Tibial nerve (tissue), 3 donors: ENCODE results near the gene SPATA7.

ENCODE experiments used
- POLR2A ChIP-seq, 2 donors: fragments of 450-650 bp; IDR thresholded peaks; one replicate each; pipeline ENCODE4 v1.6.1; 2017; ENCODE audit warnings: antibody characterized with exemption in 2 of 2, mild to moderate bottlenecking in 2 of 2, moderate library complexity in 2 of 2
- TF ChIP-seq, protein P1 (sequence below), 5 experiments: fragments of 200-600 bp in 3 of 5; fragments of 450-650 bp in 2 of 5; sonication (generic) in 3 of 5; IDR thresholded peaks; one replicate each; pipeline ENCODE4 v1.5.1; 2016 to 2019; ENCODE audit warnings: antibody characterized with exemption in 5 of 5, mild to moderate bottlenecking in 3 of 5, moderate library complexity in 2 of 5

GRCh38 chr14:88470542-88471440 lies 85.3 kb downstream of the SPATA7 start:
- TF ChIP-seq, protein P1, sequence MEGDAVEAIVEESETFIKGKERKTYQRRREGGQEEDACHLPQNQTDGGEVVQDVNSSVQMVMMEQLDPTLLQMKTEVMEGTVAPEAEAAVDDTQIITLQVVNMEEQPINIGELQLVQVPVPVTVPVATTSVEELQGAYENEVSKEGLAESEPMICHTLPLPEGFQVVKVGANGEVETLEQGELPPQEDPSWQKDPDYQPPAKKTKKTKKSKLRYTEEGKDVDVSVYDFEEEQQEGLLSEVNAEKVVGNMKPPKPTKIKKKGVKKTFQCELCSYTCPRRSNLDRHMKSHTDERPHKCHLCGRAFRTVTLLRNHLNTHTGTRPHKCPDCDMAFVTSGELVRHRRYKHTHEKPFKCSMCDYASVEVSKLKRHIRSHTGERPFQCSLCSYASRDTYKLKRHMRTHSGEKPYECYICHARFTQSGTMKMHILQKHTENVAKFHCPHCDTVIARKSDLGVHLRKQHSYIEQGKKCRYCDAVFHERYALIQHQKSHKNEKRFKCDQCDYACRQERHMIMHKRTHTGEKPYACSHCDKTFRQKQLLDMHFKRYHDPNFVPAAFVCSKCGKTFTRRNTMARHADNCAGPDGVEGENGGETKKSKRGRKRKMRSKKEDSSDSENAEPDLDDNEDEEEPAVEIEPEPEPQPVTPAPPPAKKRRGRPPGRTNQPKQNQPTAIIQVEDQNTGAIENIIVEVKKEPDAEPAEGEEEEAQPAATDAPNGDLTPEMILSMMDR (IDR thresholded peaks at IDR 0.05): no peak
- TF ChIP-seq POLR2A (IDR thresholded peaks at IDR 0.05): no peak
